Stimulated activated CD8-positive, alpha-beta memory T cell treated with anti-CD3 and anti-CD28 coated beads, Interleukin-15, amount 100 ng/mL, for 48 hours (primary cell): ENCODE measurements around the gene POLR1C.
"Not testable (repeated sequence)": the region's sequence is repeated elsewhere in the genome, so short reads cannot be mapped to it uniquely, and the experiment has no call there.

ENCODE experiments used
- DNase-seq, 2 donors: peaks; one replicate each; pipeline ENCODE4 v3.0.0-alpha.2; 2020; ENCODE audit warnings: low read depth in 2 of 2

The POLR1C gene, protein sequence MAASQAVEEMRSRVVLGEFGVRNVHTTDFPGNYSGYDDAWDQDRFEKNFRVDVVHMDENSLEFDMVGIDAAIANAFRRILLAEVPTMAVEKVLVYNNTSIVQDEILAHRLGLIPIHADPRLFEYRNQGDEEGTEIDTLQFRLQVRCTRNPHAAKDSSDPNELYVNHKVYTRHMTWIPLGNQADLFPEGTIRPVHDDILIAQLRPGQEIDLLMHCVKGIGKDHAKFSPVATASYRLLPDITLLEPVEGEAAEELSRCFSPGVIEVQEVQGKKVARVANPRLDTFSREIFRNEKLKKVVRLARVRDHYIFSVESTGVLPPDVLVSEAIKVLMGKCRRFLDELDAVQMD

DNA sequence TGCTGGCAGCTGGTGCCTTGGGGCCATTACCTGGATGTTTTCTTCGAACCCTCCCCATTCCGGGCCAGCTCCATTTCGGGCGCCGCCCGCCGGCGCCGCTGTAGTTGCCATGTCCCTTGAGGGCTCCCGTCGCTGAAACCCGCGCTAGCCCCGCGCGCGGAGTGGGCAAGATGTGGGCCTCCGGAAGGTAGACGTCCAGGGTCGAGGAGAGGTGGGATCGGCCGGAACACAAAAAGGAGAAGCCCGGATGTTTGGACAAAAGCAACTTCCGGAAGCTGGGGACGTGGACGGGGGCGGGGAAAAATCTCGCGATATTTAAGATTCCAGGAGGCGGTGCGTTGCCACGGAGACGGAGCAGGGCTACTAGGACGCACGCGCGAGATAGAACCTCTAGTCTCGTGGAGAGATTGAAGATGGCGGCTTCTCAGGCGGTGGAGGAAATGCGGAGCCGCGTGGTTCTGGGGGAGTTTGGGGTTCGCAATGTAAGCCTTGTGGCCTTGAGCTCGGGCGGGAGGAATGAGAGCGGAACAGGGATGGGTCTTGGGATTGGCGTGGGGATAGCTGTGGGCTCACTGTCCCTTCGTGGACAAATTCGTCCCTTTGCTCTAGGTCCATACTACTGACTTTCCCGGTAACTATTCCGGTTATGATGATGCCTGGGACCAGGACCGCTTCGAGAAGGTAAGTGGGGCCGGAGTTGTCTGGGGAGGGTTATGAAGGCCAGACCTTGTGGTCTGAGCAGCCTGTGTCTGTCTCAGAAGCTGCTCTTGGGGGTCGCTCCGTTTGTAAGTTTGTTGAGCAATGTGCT lies at the start of gene POLR1C, which contains the start of gene YIPF3:
TSS of gene POLR1C (plus strand) at position 393 of the 808 bp plus-strand sequence. CDS start at position 414, 21 bp downstream.
TSS of gene YIPF3 (minus strand) at position 230 of the 808 bp plus-strand sequence. CDS start at position 111, 119 bp downstream.
- peak; percentile 92 to 94 for DNase-seq

DNA sequence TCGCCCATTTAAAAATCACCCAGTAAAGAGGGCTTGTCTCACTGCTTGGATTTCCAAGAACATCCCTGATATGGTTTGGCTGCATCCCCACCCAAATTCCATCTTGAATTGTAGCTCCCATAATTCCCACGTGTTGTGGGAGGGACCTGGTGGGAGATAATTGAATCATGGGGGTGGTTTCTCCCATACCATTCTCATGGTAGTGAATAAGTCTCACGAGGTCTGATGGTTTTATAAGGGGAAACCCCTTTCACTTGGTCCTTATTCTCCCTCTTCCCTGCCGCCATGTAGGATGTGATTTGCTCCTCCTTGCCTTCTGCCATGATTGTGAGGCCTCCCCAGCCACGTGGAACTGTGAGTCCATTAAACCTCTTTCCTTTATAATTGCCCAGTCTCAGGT lies 49.6 kb upstream of the POLR1C start:
- DNase-seq, result not testable (repeated sequence)

DNA sequence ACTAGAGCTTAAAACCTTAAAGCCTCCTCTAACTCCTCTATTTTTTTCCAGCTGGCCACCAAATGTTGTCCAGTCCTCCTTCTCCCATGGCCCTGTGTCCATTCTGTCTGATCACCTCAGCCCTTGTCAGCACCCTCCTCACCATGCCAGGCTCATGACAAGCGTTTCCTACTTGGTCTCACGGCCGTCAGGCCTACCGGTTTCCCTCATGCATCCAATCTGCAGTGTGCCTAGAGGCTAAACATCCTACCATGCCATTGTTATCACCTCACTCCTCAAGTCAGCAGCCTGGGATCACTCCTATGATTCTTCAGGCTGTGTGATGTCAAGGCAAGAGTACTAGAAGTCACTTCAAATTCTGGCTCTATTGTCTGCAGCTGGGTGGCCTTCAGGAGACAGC lies 49.1 kb upstream of the POLR1C start:
- no peak for DNase-seq

DNA sequence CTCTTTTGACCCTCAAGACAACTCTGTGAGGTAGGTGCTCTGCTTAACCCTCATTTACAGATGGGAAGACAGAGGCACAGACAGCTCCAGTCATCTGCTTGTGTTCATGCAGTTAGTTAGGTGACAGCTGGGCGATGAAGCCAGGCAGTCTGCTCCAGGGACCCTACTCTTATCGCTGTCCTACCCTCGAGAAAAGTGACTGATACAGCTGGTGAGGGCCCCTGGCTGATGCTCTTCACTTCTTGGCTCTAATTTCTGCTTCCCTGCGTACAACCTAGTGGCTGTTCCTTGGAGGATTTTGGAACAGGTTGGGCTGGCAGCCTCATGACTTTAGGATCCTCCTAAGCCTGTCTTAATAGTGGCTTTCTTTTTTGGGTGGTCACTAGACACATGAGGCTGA lies 48.6 kb upstream of the POLR1C start:
- DNase-seq, result no peak

DNA sequence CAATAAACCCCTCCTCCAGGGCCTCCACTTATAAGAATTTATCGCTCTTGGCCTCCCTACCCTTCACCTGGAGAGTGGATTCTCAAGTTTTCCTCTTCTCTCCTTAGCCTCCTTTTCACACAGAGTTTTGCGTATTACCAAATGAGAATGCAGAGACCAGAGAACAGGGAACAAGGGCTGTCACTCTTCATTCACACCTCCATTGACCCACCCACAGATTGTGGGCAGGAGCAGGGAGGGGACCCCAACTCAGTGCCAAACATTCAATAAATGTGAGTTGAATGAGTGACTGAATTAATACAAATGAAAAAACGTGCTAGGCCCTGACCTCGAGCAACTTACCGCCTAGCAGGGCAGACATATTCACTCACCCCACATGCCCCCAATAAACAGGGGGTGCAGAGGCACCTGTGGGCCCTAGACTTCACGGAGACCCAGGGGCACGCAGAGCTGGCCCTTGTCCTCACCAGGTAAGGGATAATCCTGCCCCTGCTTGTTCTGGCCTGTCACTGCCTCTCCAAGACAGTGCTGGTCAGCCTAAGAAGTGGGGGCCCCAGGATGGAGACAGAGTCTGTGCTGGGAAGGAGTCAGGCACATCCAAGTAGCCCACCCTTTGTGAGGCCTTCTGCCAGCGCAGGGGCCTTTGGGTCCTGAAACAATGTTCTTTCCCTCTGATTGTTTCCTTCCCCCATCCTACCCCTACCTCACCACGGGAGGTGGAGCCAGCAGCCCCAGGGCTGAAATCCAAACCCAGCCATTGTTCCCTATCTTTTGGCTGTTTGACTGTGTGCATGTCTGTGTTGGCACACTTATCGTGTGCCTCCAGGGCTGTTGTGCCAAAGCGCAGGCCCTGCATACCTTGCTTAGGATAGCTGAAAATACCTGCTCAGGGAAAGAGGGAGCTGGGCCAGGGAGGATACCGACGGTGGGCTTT lies 47.9 kb upstream of the POLR1C start:
- DNase-seq, result no peak

DNA sequence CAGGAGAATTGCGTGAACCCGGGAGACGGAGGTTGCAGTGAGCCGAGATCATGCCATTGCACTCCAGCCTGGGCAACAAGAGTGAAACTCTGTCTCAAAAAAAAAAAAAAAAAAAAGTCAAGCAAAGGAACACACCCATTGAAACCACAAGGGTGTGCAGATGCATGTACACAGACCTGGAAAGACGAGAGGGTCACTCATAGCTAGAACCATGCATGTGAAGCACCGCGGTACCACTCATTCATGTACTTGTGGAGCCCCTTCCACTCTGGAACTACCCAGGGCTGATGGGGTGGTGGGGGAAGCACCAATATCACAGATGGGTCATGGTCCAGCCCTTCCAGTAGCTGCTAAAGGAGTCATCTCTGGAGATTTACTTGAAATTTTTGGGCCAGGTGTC lies 46.9 kb upstream of the POLR1C start:
- no peak for DNase-seq

DNA sequence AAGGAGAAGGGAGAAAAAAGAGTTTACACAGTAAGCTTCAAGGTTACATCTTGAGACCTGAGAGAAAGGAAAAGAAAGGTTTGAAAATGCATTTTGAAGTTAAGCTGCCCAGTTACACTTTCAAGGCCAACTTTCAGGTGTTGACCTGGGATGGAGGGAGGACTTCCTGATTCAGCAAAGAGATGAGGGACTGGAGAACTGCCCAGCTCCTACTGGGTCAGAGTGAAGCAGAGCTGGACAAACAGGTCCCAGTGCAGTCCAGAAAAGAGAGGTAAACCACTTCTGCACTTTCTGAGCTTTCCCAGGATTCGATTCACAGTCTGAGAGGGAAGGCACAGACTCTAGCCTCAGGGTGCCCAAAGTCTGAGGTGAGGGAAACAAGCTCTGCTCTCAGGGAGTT lies 45.5 kb upstream of the POLR1C start:
- DNase-seq, result no peak

DNA sequence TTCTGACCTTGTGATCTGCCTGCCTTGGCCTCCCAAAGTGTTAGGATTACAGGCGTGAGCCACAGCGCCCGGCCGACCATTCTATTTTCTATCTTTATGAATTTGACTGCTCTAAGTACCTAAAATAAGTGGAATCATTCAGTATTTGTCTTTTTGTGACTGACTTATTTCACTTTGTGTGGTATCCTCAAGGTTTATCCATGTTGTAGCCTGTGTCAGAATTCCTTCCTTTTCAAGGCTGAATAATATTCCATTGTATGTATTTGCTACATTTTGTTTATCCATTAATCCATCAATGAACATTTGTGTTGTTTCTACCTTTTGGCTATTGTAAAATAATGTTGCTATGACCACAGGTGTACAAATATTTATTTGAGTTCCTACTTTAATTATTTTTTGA lies 44.4 kb upstream of the POLR1C start:
- DNase-seq, result no peak

DNA sequence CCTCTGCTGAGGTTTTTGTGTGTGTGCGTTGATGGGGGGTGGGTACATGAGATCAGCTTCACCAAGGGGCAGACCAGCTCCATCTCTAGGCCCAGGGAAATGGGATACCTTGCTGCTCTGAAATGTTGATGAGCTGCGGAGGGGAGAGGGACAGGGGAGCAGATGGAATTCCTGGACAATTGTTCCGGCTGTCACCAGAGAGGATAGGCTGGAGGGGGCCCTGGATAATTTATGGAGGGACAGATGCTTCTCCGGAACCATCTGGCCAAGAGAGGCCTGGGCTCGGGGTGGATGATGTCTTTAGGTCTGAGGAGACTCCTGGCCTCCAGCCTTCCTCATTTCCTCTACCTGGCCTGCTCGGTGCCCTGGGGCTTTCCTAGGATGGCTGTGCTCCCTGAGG lies 41.4 kb upstream of the POLR1C start:
- no peak for DNase-seq

DNA sequence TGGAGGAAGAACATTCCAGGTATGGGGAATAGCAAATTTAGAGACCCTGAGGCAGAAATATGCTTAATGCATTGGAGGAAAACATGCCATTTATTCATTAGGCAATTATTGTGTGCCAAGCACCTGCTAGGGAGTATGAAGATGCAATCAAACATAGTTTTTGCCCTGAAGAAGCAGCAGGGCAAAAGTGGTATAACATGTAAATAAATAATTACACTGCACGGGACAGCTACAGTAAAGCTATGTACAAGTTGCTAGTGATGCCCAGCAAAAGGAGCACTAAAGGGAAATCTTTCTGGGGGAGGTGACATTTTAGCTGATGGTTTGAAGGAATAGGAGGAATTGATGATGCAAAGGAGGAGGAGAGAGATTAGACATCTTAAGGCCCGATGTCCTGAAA lies 40.1 kb upstream of the POLR1C start:
- no peak for DNase-seq

DNA sequence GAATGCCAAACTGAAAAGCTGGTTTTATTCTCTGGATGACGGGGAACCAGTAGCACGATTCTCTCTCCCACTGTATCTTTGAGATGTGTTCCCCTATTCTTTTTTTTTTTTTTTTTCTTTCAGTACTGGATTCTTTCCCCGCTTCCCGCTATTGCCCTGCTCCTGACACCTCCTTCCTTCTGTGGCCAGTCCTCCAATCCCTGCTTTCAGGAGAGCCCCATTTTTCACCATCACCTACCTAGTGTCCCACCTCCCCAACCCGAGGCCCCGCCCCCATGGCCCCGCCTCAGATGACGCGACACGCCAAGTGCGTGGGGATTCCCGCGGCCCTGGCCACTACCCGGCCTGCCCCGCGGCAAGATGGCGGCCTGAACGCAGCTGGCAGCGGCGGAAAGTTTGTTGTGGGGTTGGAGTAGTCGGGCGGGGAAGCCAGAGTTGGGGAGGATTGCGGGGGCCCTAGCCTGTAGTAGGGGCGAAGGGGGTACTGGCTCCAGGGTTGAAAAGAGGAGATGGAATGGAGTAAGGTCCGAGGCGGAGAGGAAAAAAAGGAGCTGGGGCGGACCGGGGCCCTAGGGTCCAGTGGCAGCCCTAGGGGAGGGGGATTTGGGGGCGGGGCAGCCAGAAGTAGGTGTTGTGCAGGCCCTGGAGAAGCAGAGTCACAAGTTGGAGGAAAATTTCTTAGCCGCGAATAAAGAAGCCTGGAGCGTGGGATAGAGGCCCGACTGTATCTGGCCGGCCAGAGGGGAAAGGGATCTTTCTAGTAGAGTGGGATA lies 39.5 kb upstream of the POLR1C start, which contains the start of gene TJAP1:
TSS of gene TJAP1 (plus strand) at position 336 of the 773 bp plus-strand sequence. CDS start 21,432 bp downstream, outside the sequence.
- peak; percentile 95 for DNase-seq

DNA sequence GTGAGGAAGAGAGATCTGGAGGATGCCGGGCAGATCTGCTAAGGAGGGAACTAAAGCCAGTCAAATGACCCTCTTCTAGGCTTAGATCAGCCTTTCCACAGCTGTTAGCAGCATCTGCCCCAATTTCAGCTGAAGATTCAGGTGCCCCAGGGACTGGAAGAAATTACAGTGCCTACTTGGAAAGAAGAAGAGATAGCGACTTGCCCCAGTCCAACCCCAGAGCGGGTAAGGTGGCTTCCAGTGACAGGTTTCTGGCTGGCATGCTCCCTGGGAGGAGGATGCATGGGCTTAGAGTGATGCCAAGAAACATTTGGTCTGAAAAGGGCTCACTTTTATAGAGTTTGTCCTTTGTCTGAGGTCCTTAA lies 38.9 kb upstream of the POLR1C start:
- no peak for DNase-seq

DNA sequence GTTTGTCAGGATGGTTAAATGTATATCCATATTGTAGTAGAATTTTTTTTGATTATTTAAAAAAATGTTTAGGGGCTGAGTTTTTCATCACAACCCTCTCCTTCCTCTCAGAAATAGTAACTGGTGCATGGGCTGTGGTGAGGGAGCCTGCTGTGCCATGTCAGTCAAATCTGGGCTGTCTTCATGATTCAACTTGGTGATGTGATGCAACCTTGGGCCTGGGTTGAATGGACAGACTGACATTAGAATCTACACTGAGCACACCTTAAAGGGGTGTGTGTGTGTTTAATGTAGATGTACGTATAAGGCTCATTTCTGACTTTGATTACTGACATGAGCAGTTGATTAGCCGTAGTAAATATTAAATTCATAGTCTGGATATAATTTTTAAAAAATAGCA lies 35.8 kb upstream of the POLR1C start:
- DNase-seq, result no peak

DNA sequence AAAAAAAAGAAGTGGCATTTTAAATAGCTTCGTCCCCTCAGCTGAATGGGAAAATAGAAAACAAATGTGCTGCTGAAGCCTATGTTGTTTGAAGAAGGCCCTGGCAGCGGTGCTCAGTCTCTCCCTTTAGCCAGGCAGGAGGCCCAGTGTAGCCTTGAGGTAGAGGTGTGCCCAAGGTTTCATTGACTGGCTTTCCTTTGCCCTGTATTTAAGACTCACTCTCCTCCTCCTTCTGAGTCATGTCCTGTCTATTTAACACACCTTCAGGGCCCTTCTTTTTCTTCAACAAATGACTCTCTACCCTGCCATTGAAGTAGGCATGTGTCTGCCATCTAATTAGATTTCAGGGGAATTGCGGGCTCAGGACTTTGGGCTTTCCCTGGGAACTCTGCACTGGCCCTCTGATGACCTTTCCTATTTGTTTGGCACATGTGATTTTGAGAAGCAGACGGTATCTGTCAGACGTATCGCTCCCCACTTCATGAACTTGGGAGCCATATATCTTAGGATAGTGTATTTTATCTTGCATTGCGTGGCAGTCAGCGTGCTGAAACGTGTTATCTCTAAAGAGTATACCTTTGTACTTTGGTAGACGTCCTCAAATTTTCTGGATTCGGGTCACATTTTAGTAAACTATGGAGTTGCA lies 35.2 kb upstream of the POLR1C start:
- no peak for DNase-seq

DNA sequence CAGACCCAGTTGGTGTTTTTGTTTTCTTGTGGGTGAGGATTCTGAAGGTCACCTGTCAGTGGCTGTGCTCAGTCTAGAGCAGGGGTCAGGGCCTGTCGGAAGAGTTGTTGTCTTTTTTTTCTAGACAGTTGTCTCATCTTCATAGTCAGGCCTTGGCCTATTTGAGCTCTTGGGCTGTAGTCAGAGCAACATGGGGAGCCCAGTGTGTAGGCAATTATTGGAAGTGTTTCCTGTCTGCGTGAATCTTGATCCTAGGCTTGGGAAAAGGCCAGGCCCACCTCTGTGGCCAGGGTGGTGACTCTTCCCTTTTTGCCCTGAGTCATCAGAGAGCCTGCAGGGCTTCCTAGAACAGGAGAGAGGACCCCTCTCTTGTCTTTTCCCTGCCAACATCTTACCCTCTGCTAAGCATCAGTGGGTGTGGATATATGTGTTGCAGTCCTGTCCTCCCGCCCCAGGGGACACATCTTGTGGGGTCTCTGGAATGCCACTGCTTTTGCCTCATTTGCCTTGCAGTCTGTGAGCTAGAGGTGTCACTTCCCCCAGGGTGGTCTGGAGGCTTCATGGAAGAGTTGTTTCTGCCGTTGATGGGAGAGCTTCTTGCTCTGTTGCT lies 28.1 kb upstream of the POLR1C start:
- no peak for DNase-seq

DNA sequence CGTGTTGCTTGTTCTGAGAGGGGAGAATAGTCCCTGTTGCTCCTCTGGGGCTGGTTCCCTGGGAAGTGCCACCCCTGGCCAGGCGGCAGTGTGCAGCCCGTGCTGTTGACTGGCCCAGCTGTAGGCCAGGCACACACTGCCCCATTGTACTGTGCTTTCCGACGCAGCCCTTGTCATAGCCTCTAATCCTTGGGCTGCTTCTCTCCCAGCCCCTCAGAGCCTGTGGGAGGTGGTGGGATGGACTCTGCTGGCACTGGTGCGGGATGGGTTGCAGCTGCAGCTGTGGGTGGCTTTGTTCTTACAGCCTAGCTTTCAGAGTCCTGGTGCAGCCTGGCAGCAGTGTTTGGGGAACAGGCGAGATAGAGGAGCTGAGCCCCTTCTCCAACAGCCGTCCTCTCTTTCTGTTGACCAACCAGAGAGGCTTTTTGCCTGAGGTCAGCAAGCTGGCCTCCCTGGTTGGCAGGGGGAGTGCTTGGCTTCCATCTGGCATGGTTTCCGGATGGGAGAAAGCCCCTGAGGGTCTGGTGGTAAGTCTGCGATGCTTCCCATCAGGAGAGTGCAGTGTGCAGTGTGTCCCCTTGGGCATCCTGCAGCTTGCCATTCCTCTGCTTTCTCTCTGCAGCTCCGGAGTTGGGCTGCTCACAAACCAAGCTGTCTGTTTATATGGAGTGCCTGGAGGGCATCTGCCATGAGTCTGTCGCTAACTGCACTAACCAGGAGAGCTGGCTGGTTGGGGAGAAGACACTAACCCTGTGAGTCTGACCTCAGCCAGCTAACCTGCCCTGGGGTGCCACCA lies 27.4 kb upstream of the POLR1C start:
- DNase-seq, result no peak

DNA sequence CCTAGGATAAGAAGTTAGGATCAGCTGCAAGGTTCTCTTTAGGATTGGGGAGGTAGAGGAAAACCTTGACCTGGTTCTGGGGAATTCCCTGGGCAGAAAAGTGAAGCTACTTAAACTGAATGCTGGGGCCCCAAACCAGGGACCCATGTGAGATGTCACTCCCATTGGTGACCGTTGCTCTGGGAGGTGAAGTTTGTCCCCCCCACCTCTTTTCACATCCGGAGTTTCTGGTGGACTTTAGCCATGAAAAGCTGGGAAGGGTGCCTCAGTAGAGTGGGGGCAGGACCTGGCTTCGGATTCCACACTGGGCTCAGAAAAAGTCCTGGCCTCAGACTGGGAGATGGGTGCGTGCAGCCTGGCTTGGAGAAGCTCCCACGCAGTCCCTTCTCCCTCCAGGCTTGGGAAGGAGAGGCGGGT lies 26.4 kb upstream of the POLR1C start:
- no peak for DNase-seq

DNA sequence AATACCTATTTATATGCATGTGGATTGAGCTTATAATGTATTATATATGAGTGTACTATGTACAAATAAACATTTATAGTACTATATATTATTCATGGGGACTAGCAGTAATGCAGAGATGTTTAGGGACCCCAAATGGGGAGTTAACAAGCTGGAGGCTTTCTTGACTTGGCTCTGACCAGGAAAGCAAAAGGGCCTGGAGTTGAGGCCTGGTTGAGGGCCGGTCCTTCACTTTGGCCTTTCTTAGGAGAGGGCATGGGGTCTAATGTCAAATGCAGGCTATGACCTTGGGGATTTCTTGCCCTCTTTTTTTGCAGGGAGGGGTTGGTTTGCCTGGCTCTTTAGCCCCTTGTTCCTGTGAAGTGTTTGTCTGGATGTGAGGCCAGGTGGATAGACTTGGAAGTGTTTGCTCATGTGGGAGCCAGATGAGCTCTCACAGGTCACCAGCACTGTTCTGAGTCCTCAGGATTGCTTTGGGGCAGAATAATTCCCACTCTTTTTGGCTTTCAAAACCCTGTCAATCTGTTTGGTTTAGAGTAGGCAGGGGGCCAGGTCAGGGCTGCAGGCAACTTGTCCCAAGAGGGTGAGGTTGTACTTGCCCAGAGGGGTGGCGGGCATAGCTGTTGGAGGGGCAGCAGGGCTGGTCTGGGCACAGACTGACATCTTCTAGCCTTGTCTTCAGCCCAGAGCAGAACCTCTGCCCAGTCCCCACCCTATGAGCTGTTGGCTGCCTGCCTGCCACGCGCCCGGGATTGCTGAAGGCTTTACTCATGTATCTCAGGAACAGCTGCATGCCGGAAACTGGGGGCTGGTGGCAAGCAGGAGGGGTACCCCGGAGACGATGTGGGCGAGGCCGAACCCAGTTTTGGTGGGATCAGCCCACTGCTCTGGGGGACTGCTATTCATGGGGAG lies 24.9 kb upstream of the POLR1C start:
- DNase-seq, result no peak
